ENCODE data around the gene WNK2.
"Not testable (repeated sequence)": the region's sequence is repeated elsewhere in the genome, so short reads cannot be mapped to it uniquely, and the experiment has no call there.

The WNK2 gene

DNA sequence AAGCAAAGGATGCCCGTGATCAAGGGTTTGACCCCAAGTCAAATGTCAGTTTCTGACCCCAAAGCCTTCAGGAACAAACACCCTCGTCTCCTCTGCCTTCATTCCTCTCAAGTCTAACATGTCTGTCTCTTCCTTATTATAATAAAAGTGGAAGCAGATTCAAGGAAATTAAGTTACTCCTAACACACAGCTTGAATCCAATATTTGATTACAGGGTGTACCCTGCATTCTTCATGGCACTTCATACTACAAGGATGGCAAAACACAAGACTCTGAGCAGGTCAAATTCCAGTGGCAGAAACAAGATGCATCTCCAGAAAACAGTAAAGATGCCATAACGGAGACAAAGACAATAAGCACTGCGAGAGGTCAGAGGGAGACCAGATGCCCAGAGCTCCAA, 148.4 kb downstream of the WNK2 start:
- TF ChIP-seq, protein P1, sequence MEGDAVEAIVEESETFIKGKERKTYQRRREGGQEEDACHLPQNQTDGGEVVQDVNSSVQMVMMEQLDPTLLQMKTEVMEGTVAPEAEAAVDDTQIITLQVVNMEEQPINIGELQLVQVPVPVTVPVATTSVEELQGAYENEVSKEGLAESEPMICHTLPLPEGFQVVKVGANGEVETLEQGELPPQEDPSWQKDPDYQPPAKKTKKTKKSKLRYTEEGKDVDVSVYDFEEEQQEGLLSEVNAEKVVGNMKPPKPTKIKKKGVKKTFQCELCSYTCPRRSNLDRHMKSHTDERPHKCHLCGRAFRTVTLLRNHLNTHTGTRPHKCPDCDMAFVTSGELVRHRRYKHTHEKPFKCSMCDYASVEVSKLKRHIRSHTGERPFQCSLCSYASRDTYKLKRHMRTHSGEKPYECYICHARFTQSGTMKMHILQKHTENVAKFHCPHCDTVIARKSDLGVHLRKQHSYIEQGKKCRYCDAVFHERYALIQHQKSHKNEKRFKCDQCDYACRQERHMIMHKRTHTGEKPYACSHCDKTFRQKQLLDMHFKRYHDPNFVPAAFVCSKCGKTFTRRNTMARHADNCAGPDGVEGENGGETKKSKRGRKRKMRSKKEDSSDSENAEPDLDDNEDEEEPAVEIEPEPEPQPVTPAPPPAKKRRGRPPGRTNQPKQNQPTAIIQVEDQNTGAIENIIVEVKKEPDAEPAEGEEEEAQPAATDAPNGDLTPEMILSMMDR (IDR thresholded peaks at IDR 0.05; ENCODE audit: insufficient read depth, missing control alignments), result no peak
- FAIRE-seq (no peak), DNase-seq (ENCODE audit: insufficient read length, low spot score) (no peak)

DNA sequence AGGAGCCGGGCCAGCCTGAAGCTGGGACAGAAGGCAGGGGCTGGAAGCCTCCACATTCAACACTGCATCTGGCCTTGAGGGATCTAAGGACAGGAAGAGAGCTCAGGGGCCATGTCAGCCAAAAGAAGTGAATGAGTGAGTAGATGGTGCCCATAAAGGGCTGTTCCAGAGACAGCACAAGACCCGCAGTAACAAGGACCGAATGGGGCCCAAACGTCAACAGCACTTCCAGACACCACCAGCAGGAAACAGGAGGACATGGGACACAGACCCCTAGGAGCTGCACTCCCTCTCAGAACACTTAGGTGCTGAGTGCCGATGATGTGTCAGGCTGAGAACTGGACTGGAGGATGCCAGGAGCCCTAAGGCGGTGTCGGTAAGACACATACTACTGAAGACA, 152.8 kb downstream of the WNK2 start:
- TF ChIP-seq, protein P1 (IDR thresholded peaks at IDR 0.05; ENCODE audit: insufficient read depth, missing control alignments), result no peak
- no peak for DNase-seq (ENCODE audit: insufficient read length, low spot score)
- no peak for FAIRE-seq

DNA sequence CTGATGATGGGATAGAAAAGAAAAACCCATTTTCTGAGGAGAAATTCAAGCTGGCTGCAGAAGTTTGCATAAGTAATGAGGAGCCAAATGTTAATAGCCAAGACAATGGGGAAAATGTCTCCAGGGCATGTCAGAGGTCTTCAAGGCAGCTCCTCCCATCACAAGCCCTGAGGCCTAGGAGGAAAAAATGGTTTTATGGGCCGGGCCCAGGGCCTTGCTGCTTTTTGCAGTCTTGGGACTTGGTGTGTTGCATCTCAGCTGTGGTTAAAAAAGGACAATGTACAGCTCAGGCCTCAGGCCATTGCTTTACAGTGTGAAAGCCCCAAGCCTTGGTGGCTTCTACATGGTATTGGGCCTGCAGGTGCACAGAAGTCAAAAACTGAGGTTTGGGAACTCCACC, 154.3 kb downstream of the WNK2 start:
- DNase-seq (ENCODE audit: insufficient read length, low spot score); FAIRE-seq: not testable (repeated sequence)

DNA sequence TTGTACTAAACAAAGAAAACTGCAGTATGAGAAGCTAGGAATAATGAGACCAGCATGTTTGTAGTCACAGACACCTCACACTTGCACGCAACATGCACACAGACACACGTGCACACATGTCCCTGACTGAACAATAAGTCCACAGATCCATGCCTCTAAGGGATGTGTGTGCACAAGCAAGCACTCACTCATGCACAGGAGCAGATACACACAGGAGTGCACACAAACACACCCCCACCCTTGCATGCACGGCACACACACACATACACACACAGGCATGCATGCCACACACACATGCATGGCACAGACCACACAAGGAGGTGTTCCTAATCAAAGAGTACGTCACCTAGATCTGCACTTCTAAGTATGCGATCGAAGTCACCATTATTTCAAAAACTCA, 156.2 kb downstream of the WNK2 start:
- DNase-seq (ENCODE audit: insufficient read length, low spot score), result no peak
- FAIRE-seq, result no peak
- TF ChIP-seq, protein P1 (IDR thresholded peaks at IDR 0.05; ENCODE audit: insufficient read depth, missing control alignments), result no peak

DNA sequence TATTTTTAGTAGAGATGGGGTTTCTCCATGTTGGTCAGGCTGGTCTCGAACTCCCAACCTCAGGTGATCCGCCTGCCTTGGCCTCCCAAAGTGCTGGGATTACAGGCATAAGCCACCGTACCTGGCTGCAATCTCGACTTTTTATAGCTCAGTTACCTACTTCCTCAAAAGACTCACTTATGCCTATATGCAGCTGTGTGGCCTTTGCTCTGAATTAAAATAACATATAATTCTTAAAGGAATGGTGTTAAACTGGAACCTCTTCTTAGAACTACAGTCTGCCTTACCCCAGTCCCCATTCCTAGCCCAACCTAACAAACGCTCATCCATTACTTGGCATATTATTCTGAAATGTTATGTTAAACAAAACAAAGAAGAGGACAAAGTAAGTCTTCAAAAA, 157.9 kb downstream of the WNK2 start:
- not testable (repeated sequence) for DNase-seq (ENCODE audit: insufficient read length, low spot score); FAIRE-seq

DNA sequence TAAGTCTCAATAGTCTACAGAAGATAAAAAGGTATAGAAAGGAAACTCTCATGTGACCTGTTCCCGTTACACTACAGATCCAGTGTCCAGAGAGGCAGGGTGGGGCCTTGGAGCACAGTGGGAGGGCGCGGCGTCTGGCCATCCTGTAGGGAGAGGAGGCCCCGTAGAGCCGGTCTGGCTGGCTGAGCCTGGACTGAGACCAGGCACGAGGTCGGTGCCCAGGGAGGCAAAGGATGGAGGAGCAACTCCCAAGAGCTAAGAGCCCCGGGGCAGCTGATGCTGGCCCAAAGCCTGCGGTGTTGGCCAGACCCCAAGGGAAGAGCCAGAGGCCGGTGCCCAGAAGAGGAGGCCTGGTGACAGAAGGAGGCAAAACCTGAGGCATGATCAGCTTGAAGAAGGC, 158.5 kb downstream of the WNK2 start:
- DNase-seq (ENCODE audit: insufficient read length, low spot score); FAIRE-seq: not testable (repeated sequence)

DNA sequence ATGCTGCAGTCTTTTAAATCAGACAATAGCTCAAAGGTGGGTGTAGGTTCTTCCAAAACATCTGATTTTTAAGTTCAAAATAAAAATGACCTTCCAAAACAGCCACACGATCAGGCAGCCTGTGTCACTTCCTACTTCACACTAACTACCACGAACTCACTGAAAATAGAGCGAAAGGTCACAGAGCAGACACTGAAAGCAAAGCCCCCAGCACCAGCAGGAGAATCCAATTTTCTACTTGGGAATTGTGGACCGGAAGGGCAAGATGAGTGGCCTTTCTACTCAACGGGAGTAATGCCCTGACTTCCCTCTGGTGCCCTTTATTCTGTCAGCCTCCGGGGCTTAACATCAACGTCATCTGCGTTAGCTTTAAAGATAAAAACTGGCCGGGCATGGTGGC, 159.7 kb downstream of the WNK2 start:
- no peak for DNase-seq (ENCODE audit: insufficient read length, low spot score)
- no peak for FAIRE-seq
- TF ChIP-seq, protein P1 (IDR thresholded peaks at IDR 0.05; ENCODE audit: insufficient read depth, missing control alignments), result no peak

DNA sequence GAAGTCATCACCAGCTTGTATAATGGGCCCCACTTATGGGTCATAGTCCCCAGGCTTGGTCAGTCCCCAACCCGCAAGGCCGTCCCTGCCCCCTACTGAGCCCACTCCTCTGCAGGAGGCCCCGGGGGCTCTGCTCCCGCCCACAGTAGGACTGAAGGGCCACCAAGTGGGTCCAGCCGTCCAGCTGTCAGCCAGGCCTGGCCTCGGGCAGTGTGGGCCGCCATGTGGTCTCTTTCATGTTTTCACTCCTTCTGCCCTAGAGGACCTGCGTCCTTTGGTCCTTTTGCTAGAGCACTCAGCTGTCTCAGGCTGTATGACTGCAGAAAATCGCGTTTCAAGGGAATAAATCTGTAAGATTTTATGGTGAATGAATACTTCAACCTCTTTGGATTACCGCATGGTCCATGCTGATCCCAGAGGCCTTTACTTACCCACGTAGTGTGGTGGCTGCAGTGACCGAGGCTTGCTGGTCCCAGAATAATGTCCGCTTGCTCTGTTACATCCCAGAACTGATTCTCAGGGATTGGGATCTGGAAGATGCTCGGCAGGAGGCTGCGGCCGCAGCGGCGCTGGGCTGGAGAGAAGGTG, 161.8 kb downstream of the WNK2 start:
- FAIRE-seq (no peak), DNase-seq (ENCODE audit: insufficient read length, low spot score) (no peak)
- TF ChIP-seq, protein P1 (IDR thresholded peaks at IDR 0.05; ENCODE audit: insufficient read depth, missing control alignments), result no peak
